GM19372 (cell line): Measurements from ENCODE around the gene C16orf89.

ENCODE experiments used
- ATAC-seq: cut with Tn5 transposase; IDR thresholded peaks from one replicate; pipeline ENCODE4 v1.9.1; 2021; ENCODE audit warnings: mild to moderate bottlenecking, low read depth, moderate library complexity; ENCODE audit not compliant: unreplicated experiment

The C16orf89 gene

GRCh38 chr16:5010576-5011329 is 55.0 kb downstream of the C16orf89 start:
- ATAC-seq: no peak

GRCh38 chr16:5008311-5008731 is 57.4 kb downstream of the C16orf89 start:
- ATAC-seq: no peak

GRCh38 chr16:5007256-5007655 is 58.5 kb downstream of the C16orf89 start:
- no peak for ATAC-seq

GRCh38 chr16:5006348-5007193 is 59.2 kb downstream of the C16orf89 start:
- ATAC-seq: no peak

- no peak for ATAC-seq
Observed at GRCh38 chr16:5005916-5006315, 59.8 kb downstream of the C16orf89 start.

- no peak for ATAC-seq
Observed at GRCh38 chr16:5004311-5004710, 61.4 kb downstream of the C16orf89 start.

GRCh38 chr16:5003828-5004227 is 61.9 kb downstream of the C16orf89 start:
- no peak for ATAC-seq

- no peak for ATAC-seq
Observed at GRCh38 chr16:5003211-5003610, 62.5 kb downstream of the C16orf89 start.

- no peak for ATAC-seq
Observed at GRCh38 chr16:5002699-5003143, 63.0 kb downstream of the C16orf89 start.

GRCh38 chr16:5001986-5002385 is 63.8 kb downstream of the C16orf89 start:
- ATAC-seq: no peak

GRCh38 chr16:5001571-5001970 is 64.2 kb downstream of the C16orf89 start:
- no peak for ATAC-seq

GRCh38 chr16:5000573-5001001 is 65.2 kb downstream of the C16orf89 start:
- no peak for ATAC-seq

- no peak for ATAC-seq
Observed at GRCh38 chr16:4994719-4995434, 70.9 kb downstream of the C16orf89 start.
